ENCODE results near the gene STK4. TPM values are rescaled to one million over a fixed set of nuclear protein-coding genes. Genes with fewer than 3 reads are reported as not detected.

Gene STK4
- total and polyA plus RNA-seq, 2 of the 8 experiments (the other 6 are each of a cell fraction or from before 2014, with no cell fraction given) = 12.0 to 34.3 TPM

- H3K36me3 ChIP-seq (ENCODE audit: control insufficient read depth in 2 of 4, insufficient read depth in 4 of 4, low read length in 3 of 4) = peaks cover 5 to 14% (median 7%) of the 10 kb centered on the region in 4 experiments; a peak in 6 of 8 replicates
- DNase-seq (ENCODE audit: low read depth in 1 of 2, low spot score in 2 of 2) (no peak), FAIRE-seq (no peak)
- H3K9ac ChIP-seq (replicated peaks in 1 of 4; ENCODE audit: extremely low read depth in 1 of 4, low read depth in 3 of 4, low read length in 3 of 4) = no peak overlapping the region
- no peak overlapping the region for H3K4me2 ChIP-seq (ENCODE audit: insufficient read depth in 1 of 2, low read depth in 2 of 2, low read length in 2 of 2)
- POLR2A ChIA-PET (ENCODE audit: partially characterized antibody) = no interaction called here
- no peak overlapping the region for H3K23ac ChIP-seq (ENCODE audit: insufficient read length)
- no peaks in the 10 kb centered on the region for H3K9me3 ChIP-seq (ENCODE audit: insufficient read depth in 2 of 2, low read depth in 1 of 2, low read length in 1 of 2)
- H3K23me2 ChIP-seq (ENCODE audit: low read depth, low read length) = peaks cover 2% of the 10 kb centered on the region; the same call in 1 of the 2 replicates
- 84% methylated on average over 2 of the region's 2 CpGs; no CpG with 5 or more reads in 1 of the 2 experiments for WGBS, 2 experiments (ENCODE audit: extremely low coverage in 1 of 2, insufficient coverage in 1 of 2, insufficient read length in 1 of 2, insufficient replicate concordance in 2 of 2, low coverage in 1 of 2, low lambda C conversion rate in 2 of 2, missing lambda C conversion rate in 1 of 2)
- no peak overlapping the region for H3K27ac ChIP-seq (ENCODE audit: low read depth, low read length)
- H3K79me1 ChIP-seq (ENCODE audit: low read depth, low read length) = no peaks in the 10 kb centered on the region
- no peak overlapping the region for H2BK15ac ChIP-seq (ENCODE audit: low read length)
- H3K14ac ChIP-seq (ENCODE audit: insufficient read length) = no peak overlapping the region
- CTCF ChIA-PET (ENCODE audit: partially characterized antibody) = interaction anchor here (0.7 to 1.9 kb wide), 2 partner anchors 74 to 320 kb away, joined by 3 to 7 read pairs; no protein-coding TSS in a partner anchor
- H2AFZ ChIP-seq (ENCODE audit: low read length) = no peak overlapping the region
- H3K56ac ChIP-seq (replicated peaks; ENCODE audit: insufficient read length, low read depth, low read length) = no peak overlapping the region
- H2BK5ac ChIP-seq (ENCODE audit: low read depth, low read length) = no peak overlapping the region
- no peak overlapping the region for H3K4me3 ChIP-seq (ENCODE audit: extremely low read depth in 1 of 4, insufficient read depth in 2 of 4, low read depth in 3 of 4, low read length in 4 of 4)
- no peak overlapping the region for H2AK5ac ChIP-seq (ENCODE audit: low read depth, low read length)
- H4K5ac ChIP-seq (ENCODE audit: insufficient read length, low read depth, low read length) = no peak overlapping the region
- no peak overlapping the region for H2BK12ac ChIP-seq (ENCODE audit: low read depth, low read length)
- H3K4me1 ChIP-seq (replicated peaks in 1 of 4; ENCODE audit: control insufficient read depth in 3 of 4, insufficient read depth in 4 of 4, low read length in 3 of 4) = peaks cover 0 to 6% (median 0%) of the 10 kb centered on the region in 4 experiments; a peak in 3 of 7 replicates
- H3K4ac ChIP-seq (replicated peaks; ENCODE audit: insufficient read length, low read depth, low read length) = no peak overlapping the region
- H4K20me1 ChIP-seq (replicated peaks in 1 of 2; ENCODE audit: control insufficient read depth in 1 of 2, insufficient read depth in 2 of 2, low read length in 2 of 2) = no peaks in the 10 kb centered on the region
- H2BK120ac ChIP-seq (replicated peaks; ENCODE audit: low read depth, low read length) = no peak overlapping the region
- no peak overlapping the region for H4K91ac ChIP-seq (replicated peaks; ENCODE audit: insufficient read length, low read length)
- H3K79me2 ChIP-seq (ENCODE audit: control insufficient read depth in 1 of 2, insufficient read depth in 2 of 2, low read length in 2 of 2) = no peaks in the 10 kb centered on the region
- H3K18ac ChIP-seq (ENCODE audit: extremely low read depth, low read length) = no peak overlapping the region
- no peak overlapping the region for H2BK20ac ChIP-seq (ENCODE audit: low read length)
- H3K27me3 ChIP-seq (replicated peaks in 1 of 4; ENCODE audit: control insufficient read depth in 3 of 4, extremely low read depth in 1 of 4, insufficient read depth in 3 of 4, low read length in 3 of 4) = no peaks in the 10 kb centered on the region
- no peak overlapping the region for H4K8ac ChIP-seq (ENCODE audit: extremely low read depth, insufficient read depth, low read length)
- TF ChIP-seq SUZ12 (IDR thresholded peaks at IDR 0.05; ENCODE audit: low read length) = no peak
- TF ChIP-seq TAF7 (optimal IDR thresholded peaks at IDR 0.05; ENCODE audit: borderline replicate concordance, low read depth, low read length) = no peak
- no peak for TF ChIP-seq ASH2L (IDR thresholded peaks at IDR 0.05; ENCODE audit: low read length)
- no peak for TF ChIP-seq SIN3A (conservative IDR thresholded peaks at IDR 0.05 in 1 of 2, IDR thresholded peaks at IDR 0.05 in 1 of 2; ENCODE audit: low read depth in 1 of 2, low read length in 2 of 2)
- TF ChIP-seq POLR2AphosphoS5 (IDR thresholded peaks at IDR 0.05; ENCODE audit: low read depth, low read length) = no peak
- no peak for TF ChIP-seq E2F6 (IDR thresholded peaks at IDR 0.05)
- no peak for TF ChIP-seq BCL11A (IDR thresholded peaks at IDR 0.05; ENCODE audit: low read depth in 2 of 2, low read length in 2 of 2)
- no peak for TF ChIP-seq TBP (IDR thresholded peaks at IDR 0.05; ENCODE audit: low read depth, low read length)
- no peak for TF ChIP-seq CREB1 (IDR thresholded peaks at IDR 0.05)
- TF ChIP-seq ATF2 (IDR thresholded peaks at IDR 0.05; ENCODE audit: low read length) = no peak
- TF ChIP-seq CHD1 (IDR thresholded peaks at IDR 0.05; ENCODE audit: low read depth, low read length) = no peak
- no peak for TF ChIP-seq MAFK (IDR thresholded peaks at IDR 0.05; ENCODE audit: low read depth, low read length)
- TF ChIP-seq RFX5 (IDR thresholded peaks at IDR 0.05; ENCODE audit: borderline replicate concordance, low read depth, low read length) = no peak
Observed at GRCh38 chr20:45021631-45022030, 55.3 kb downstream of the STK4 start.

All from H1 (cell line).